HCT116 (cell line): ENCODE measurements around the gene OR4S2. TPM values are rescaled to one million over a fixed set of nuclear protein-coding genes. Genes with fewer than 3 reads are reported as not detected.

Experiments used
- ATAC-seq: fragments of 200-7000 bp; cut with Tn5 transposase; 2 replicates; pipeline ENCODE4 v1.9.1; 2020; ENCODE audit warnings: mild to moderate bottlenecking, moderate library complexity
- BruUV-seq: library from RNA; stranded (reverse); fragments of 400-500 nt; replicated peaks from 2 replicates; lab custom pipeline; 2021; lab: Mats Ljungman, UMichigan
- CTCF ChIA-PET: fragments of 300-600 bp; sonication (Branson Sonifier 250); formaldehyde crosslinking; loops from one replicate; lab custom pipeline; 2021; ENCODE audit warnings: antibody characterized with exemption; lab: Charles Lee
- POLR2A ChIA-PET: fragments of 300-600, 350-600 bp; sonication (Branson Sonifier 250); formaldehyde crosslinking; loops from one replicate; lab custom pipeline; 2021; ENCODE audit warnings: antibody characterized with exemption; lab: Charles Lee
- RAD21 ChIA-PET, 2 experiments: fragments of 300-600 bp; sonication (Branson Sonifier 250); formaldehyde crosslinking; loops; one replicate each; lab custom pipeline; 2023; ENCODE audit warnings: low total read pairs in 2 of 2; ENCODE audit not compliant: uncharacterized antibody in 2 of 2, unreplicated experiment in 2 of 2, low non-redundant PET in 1 of 2; lab: Charles Lee
- DNase-seq: peaks from one replicate; pipeline ENCODE4 v3.0.0-alpha.2; 2010; ENCODE audit warnings: low read depth, low spot score
- H2AFZ ChIP-seq: fragments of 200-600 bp; shearing (Covaris generic), sonication (generic); 2 replicates; pipeline ENCODE4 v1.6.1; 2017; ENCODE audit warnings: low read depth, mixed run types, mixed read lengths, antibody characterized with exemption, low read length; ENCODE audit not compliant: poor library complexity, severe bottlenecking
- H3K27ac ChIP-seq: 2 replicates; pipeline ENCODE4 v1.5.1; 2012; ENCODE audit warnings: low read depth, low read length
- H3K27me3 ChIP-seq: fragments of 200-600 bp; sonication (generic); 2 replicates; pipeline ENCODE4 v1.6.1; 2016; ENCODE audit warnings: mixed run types, low read length, mixed read lengths; ENCODE audit not compliant: insufficient read depth
- H3K36me3 ChIP-seq, 2 experiments: fragments of 200-500 bp in 1 of 2; fragments of 200-600 bp in 1 of 2; sonication (Bioruptor generic) in 1 of 2; sonication (generic) in 1 of 2; 2 replicates each; pipeline versions ENCODE4 v1.5.1 to v1.6.1; 2014 to 2016; ENCODE audit warnings: low read length in 2 of 2, inconsistent platforms in 1 of 2, mixed read lengths in 1 of 2, mixed run types in 1 of 2; ENCODE audit not compliant: insufficient read depth in 2 of 2, control insufficient read depth in 1 of 2
- H3K4me1 ChIP-seq, 2 experiments: fragments of 200-600 bp in 1 of 2; sonication (generic) in 1 of 2; 2 replicates each; pipeline versions ENCODE4 v1.5.1 to v1.6.1; 2012 to 2017; ENCODE audit warnings: low read length in 2 of 2, inconsistent platforms in 1 of 2, mild to moderate bottlenecking in 1 of 2, mixed read lengths in 1 of 2, mixed run types in 1 of 2, moderate library complexity in 1 of 2; ENCODE audit not compliant: insufficient read depth in 2 of 2, control insufficient read depth in 1 of 2
- H3K4me2 ChIP-seq: fragments of 200-600 bp; sonication (generic); 2 replicates; pipeline ENCODE4 v1.6.1; 2017; ENCODE audit warnings: mixed run types, low read length, mixed read lengths
- H3K4me3 ChIP-seq, 2 experiments: fragments of 200-600 bp in 1 of 2; sonication (generic) in 1 of 2; replicated peaks in 1 of 2; 2 replicates each; pipeline ENCODE4 v1.5.1; 2011 to 2016; ENCODE audit warnings: low read length in 2 of 2, control low read depth in 1 of 2, low read depth in 1 of 2, mild to moderate bottlenecking in 1 of 2, mixed read lengths in 1 of 2, mixed run types in 1 of 2
- H3K79me2 ChIP-seq: fragments of 200-600 bp; sonication (generic); 2 replicates; pipeline ENCODE4 v1.6.1; 2017; ENCODE audit warnings: mild to moderate bottlenecking, mixed run types, low read length, moderate library complexity, mixed read lengths; ENCODE audit not compliant: insufficient read depth
- H3K9ac ChIP-seq: fragments of 200-600 bp; sonication (generic); 2 replicates; pipeline ENCODE4 v1.6.1; 2016; ENCODE audit warnings: low read length, mixed read lengths
- H3K9me2 ChIP-seq: fragments of 200-600 bp; sonication (generic), shearing (Covaris generic); 2 replicates; pipeline ENCODE4 v1.6.1; 2017; ENCODE audit warnings: mixed run types, mild to moderate bottlenecking, moderate library complexity; ENCODE audit not compliant: insufficient read depth
- H3K9me3 ChIP-seq, 2 experiments: fragments of 200-500 bp in 1 of 2; fragments of 200-600 bp in 1 of 2; sonication (Bioruptor generic) in 1 of 2; sonication (generic) in 1 of 2; 2 replicates each; pipeline ENCODE4 v1.6.1; 2014 to 2017; ENCODE audit warnings: low read length in 2 of 2, mixed read lengths in 2 of 2, inconsistent platforms in 1 of 2, low read depth in 1 of 2, mild to moderate bottlenecking in 1 of 2, mixed run types in 1 of 2, moderate library complexity in 1 of 2; ENCODE audit not compliant: control insufficient read depth in 1 of 2, insufficient read depth in 1 of 2
- H4K20me1 ChIP-seq: fragments of 200-600 bp; sonication (generic), shearing (Covaris generic); 2 replicates; pipeline ENCODE4 v1.6.1; 2017; ENCODE audit warnings: mixed run types, mild to moderate bottlenecking, moderate library complexity; ENCODE audit not compliant: insufficient read depth
- CBX3 ChIP-seq: IDR thresholded peaks from 2 replicates; pipeline ENCODE4 v1.6.1; 2012; ENCODE audit warnings: low read depth
- CEBPB ChIP-seq: IDR thresholded peaks from 2 replicates; pipeline ENCODE4 v1.6.1; 2012; ENCODE audit warnings: low read depth
- EGR1 ChIP-seq: IDR thresholded peaks from 2 replicates; pipeline ENCODE4 v1.6.1; 2012; ENCODE audit warnings: low read depth
- ELF1 ChIP-seq: IDR thresholded peaks from 2 replicates; pipeline ENCODE4 v1.6.1; 2012; ENCODE audit warnings: low read depth, borderline replicate concordance
- EZH2 ChIP-seq: fragments of 200-600 bp; sonication (generic); IDR thresholded peaks from 2 replicates; pipeline ENCODE4 v1.6.1; 2017; ENCODE audit warnings: antibody characterized with exemption, mixed run types
- EZH2phosphoT487 ChIP-seq: fragments of 200-600 bp; IDR thresholded peaks from 2 replicates; pipeline ENCODE4 v1.6.1; 2018; ENCODE audit warnings: antibody characterized with exemption, borderline replicate concordance
- FOSL1 ChIP-seq: IDR thresholded peaks from 2 replicates; pipeline ENCODE4 v1.6.1; 2012; ENCODE audit warnings: low read depth
- JUND ChIP-seq: IDR thresholded peaks from 2 replicates; pipeline ENCODE4 v1.6.1; 2012
- POLR2A ChIP-seq: IDR thresholded peaks from 2 replicates; pipeline ENCODE4 v1.7.0; 2011; ENCODE audit warnings: borderline replicate concordance; ENCODE audit not compliant: insufficient read depth, insufficient read length; ENCODE audit errors: extremely low read depth
- POLR2AphosphoS5 ChIP-seq: IDR thresholded peaks from 2 replicates; pipeline ENCODE4 v1.6.1; 2011; ENCODE audit warnings: mild to moderate bottlenecking, low read depth, low read length, moderate library complexity
- RAD21 ChIP-seq: IDR thresholded peaks from 2 replicates; pipeline ENCODE4 v1.6.1; 2012; ENCODE audit warnings: low read depth, mild to moderate bottlenecking
- SIN3A ChIP-seq: IDR thresholded peaks from 2 replicates; pipeline ENCODE4 v1.6.1; 2012; ENCODE audit warnings: low read depth
- SRF ChIP-seq: IDR thresholded peaks from 2 replicates; pipeline ENCODE4 v1.6.1; 2012; ENCODE audit warnings: low read depth
- TCF7L2 ChIP-seq: IDR thresholded peaks from 2 replicates; pipeline ENCODE4 v1.7.0; 2011; ENCODE audit warnings: borderline replicate concordance, inconsistent platforms; ENCODE audit not compliant: insufficient read depth, insufficient read length; ENCODE audit errors: extremely low read depth
- YY1 ChIP-seq: IDR thresholded peaks from 2 replicates; pipeline ENCODE4 v1.6.1; 2011; ENCODE audit warnings: low read length, low read depth, moderate library complexity, mild to moderate bottlenecking; ENCODE audit not compliant: insufficient replicate concordance; ENCODE audit errors: extremely low read depth
- ZFX ChIP-seq: fragments of 450-650 bp; IDR thresholded peaks from 2 replicates; pipeline ENCODE4 v1.6.1; 2017
- ZNF274 ChIP-seq: fragments of 200-500 bp; sonication (Bioruptor generic); IDR thresholded peaks from 2 replicates; pipeline ENCODE4 v1.6.1; 2014; ENCODE audit warnings: mild to moderate bottlenecking, low read depth, low read length, inconsistent platforms
- intact Hi-C: fragments of 100-400 bp; cut with micrococcal nuclease; formaldehyde crosslinking; loops from 2 replicates; pipeline ENCODE4 v1.10.0; 2022
- total RNA-seq: library from RNA; stranded (reverse); gene quantifications from one replicate; pipeline ENCODE4 v1.2.1, GENCODE V29; 2021; ENCODE audit not compliant: unreplicated experiment
- TF ChIP-seq, protein P1 (sequence below): IDR thresholded peaks from 2 replicates; pipeline ENCODE4 v1.6.1; 2012
- TF ChIP-seq, protein P2 (sequence below): IDR thresholded peaks from 2 replicates; pipeline ENCODE4 v1.6.1; 2011; ENCODE audit warnings: mild to moderate bottlenecking, low read length, moderate library complexity; ENCODE audit not compliant: insufficient replicate concordance; ENCODE audit errors: extremely low read depth
- TF ChIP-seq, protein P3 (sequence below): IDR thresholded peaks from 2 replicates; pipeline ENCODE4 v1.6.1; 2012

The OR4S2 gene
- total RNA-seq, 1 experiment from 2014 or later = not detected

DNA sequence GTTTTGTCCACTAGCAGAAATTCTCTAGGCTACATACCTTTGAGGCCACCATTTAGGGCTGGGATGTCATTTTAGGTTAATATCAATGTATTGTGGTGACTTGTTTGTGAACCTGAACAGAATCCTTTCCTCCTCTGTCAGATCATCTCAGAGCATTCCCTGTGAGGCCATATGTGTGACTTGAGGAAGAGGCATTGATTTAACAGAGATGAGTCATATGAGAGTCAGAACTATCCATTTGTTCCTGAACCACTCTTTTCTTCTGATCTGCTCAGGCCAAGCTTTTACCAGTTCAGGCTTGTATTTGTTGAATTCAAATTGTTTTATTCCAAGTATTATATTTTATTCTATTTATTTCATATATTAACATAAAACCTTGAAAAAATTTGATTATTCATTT lies 7.0 kb downstream of the OR4S2 start:
- BruUV-seq = no TSS peak
- Histone ChIP-seq H3K4me2 (no peak overlapping the region), H4K20me1 (no peaks in the 10 kb centered on the region), H3K9ac (no peak overlapping the region), H3K79me2 (no peaks in the 10 kb centered on the region), H3K4me1 (no peaks in the 10 kb centered on the region), H3K27me3 (no peaks in the 10 kb centered on the region), H3K9me2 (no peaks in the 10 kb centered on the region), H3K9me3 (peaks cover 11 to 37% of the 10 kb centered on the region in 2 experiments; a peak in 2 of 4 replicates), H3K36me3 (no peaks in the 10 kb centered on the region), H3K4me3 (no peak overlapping the region), H2AFZ (no peak overlapping the region), H3K27ac (no peak overlapping the region)
- ChIA-PET POLR2A (no interaction called here), CTCF (no interaction called here), RAD21 (no interaction called here)
- DNase-seq (no peak), ATAC-seq (no peak)
- intact Hi-C loops = no loop called here
- TF ChIP-seq, protein P1, sequence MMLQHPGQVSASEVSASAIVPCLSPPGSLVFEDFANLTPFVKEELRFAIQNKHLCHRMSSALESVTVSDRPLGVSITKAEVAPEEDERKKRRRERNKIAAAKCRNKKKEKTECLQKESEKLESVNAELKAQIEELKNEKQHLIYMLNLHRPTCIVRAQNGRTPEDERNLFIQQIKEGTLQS = no peak
- no peak for TF ChIP-seq SIN3A
- TF ChIP-seq EZH2phosphoT487 = no peak
- no peak for TF ChIP-seq SRF
- TF ChIP-seq ZNF274 = no peak
- no peak for TF ChIP-seq ZFX

DNA sequence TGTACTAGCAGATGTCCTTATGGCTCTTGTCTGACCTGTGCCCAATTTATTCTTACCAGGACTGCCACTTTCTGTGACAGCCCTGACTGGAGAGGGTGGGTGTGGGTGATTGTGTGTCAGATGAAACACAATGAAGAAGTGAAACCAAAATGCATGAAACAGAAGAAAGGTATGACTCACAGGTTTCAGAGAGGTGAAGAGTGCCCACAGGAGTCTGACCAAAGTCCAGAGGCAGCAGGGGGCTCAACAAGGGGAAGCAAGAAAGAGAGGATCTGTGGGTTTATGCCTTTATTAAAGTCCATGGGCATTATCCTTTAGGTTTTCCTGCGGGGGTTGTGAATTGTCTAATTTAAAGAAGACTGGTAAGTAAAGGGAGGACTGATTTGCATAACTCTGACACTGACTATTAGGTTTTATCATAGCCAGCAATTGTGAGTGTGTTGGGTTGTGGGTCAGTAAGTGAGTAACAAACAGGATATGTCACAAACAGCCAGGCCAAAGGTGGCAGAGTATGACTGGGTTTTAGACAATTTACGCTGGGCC lies 10.0 kb downstream of the OR4S2 start:
- ChIA-PET CTCF (no interaction called here), POLR2A (no interaction called here), RAD21 (no interaction called here)
- no peaks in the 10 kb centered on the region for H3K9me2 ChIP-seq
- DNase-seq = no peak
- H3K9me3 ChIP-seq = peaks cover 7 to 19% of the 10 kb centered on the region in 2 experiments; a peak in 2 of 4 replicates
- ATAC-seq = no peak
- no peak overlapping the region for H2AFZ ChIP-seq
- no peak overlapping the region for H3K27ac ChIP-seq
- H3K9ac ChIP-seq = no peak overlapping the region
- H4K20me1 ChIP-seq = no peaks in the 10 kb centered on the region
- no peaks in the 10 kb centered on the region for H3K79me2 ChIP-seq
- no peaks in the 10 kb centered on the region for H3K4me1 ChIP-seq
- H3K27me3 ChIP-seq = no peaks in the 10 kb centered on the region
- H3K36me3 ChIP-seq = no peaks in the 10 kb centered on the region
- H3K4me3 ChIP-seq = no peak overlapping the region
- H3K4me2 ChIP-seq = no peak overlapping the region
- no TSS peak for BruUV-seq
- intact Hi-C loops = no loop called here
- TF ChIP-seq ELF1 = no peak
- TF ChIP-seq TCF7L2 = no peak
- no peak for TF ChIP-seq ZFX
- TF ChIP-seq JUND = no peak
- TF ChIP-seq CEBPB = no peak
- TF ChIP-seq POLR2A = no peak
- no peak for TF ChIP-seq POLR2AphosphoS5
- TF ChIP-seq SIN3A = no peak
- TF ChIP-seq EGR1 = no peak
- TF ChIP-seq EZH2phosphoT487 = no peak
- no peak for TF ChIP-seq FOSL1
- TF ChIP-seq CBX3 = no peak
- TF ChIP-seq, protein P2, sequence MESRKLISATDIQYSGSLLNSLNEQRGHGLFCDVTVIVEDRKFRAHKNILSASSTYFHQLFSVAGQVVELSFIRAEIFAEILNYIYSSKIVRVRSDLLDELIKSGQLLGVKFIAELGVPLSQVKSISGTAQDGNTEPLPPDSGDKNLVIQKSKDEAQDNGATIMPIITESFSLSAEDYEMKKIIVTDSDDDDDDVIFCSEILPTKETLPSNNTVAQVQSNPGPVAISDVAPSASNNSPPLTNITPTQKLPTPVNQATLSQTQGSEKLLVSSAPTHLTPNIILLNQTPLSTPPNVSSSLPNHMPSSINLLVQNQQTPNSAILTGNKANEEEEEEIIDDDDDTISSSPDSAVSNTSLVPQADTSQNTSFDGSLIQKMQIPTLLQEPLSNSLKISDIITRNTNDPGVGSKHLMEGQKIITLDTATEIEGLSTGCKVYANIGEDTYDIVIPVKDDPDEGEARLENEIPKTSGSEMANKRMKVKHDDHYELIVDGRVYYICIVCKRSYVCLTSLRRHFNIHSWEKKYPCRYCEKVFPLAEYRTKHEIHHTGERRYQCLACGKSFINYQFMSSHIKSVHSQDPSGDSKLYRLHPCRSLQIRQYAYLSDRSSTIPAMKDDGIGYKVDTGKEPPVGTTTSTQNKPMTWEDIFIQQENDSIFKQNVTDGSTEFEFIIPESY = no peak
- TF ChIP-seq ZNF274 = no peak
- TF ChIP-seq, protein P1 = no peak
- TF ChIP-seq, protein P3, sequence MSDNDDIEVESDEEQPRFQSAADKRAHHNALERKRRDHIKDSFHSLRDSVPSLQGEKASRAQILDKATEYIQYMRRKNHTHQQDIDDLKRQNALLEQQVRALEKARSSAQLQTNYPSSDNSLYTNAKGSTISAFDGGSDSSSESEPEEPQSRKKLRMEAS = no peak
- no peak for TF ChIP-seq RAD21
- TF ChIP-seq YY1 = no peak
- TF ChIP-seq EZH2 = no peak
